ENCODE results near the gene ZMYM4. TPM values are rescaled to one million over a fixed set of nuclear protein-coding genes. Genes with fewer than 3 reads are reported as not detected.

Gene ZMYM4
- total RNA-seq, 1 experiment from 2014 or later, result 66.0 TPM

- no peaks in the 10 kb centered on the region for H4K20me1 ChIP-seq (ENCODE audit: control insufficient read depth, insufficient read depth, insufficient read length)
- peaks cover 9 to 25% (median 20%) of the 10 kb centered on the region in 3 experiments; a peak in 6 of 7 replicates for H3K36me3 Mint-ChIP-seq (ENCODE audit: insufficient read depth in 1 of 3, low read depth in 3 of 3)
- no peak overlapping the region for H2BK15ac ChIP-seq (ENCODE audit: low read depth, low read length)
- no peak overlapping the region for H2BK20ac ChIP-seq (ENCODE audit: low read depth, low read length, poor library complexity, severe bottlenecking)
- no peak overlapping the region for H3K4me2 ChIP-seq (ENCODE audit: insufficient read depth, insufficient read length, low read length)
- H2BK12ac ChIP-seq (ENCODE audit: insufficient read length, low read depth, low read length), result no peak overlapping the region
- H4K5ac ChIP-seq (ENCODE audit: insufficient read length, low read depth, low read length), result no peak overlapping the region
- no CpG with 5 or more reads among the region's 1 CpG for WGBS (ENCODE audit: extremely low coverage, insufficient read length, low lambda C conversion rate)
- no peak overlapping the region for H3K23ac ChIP-seq (ENCODE audit: insufficient read length, low read depth, low read length)
- H3K4me3 Mint-ChIP-seq, result no peak overlapping the region
- no peak for TF ChIP-seq CTCF (conservative IDR thresholded peaks at IDR 0.05)
- H3K4me1 Mint-ChIP-seq, result no peaks in the 10 kb centered on the region
- H3K79me1 ChIP-seq (ENCODE audit: insufficient read depth, low read depth, low read length, poor library complexity, severe bottlenecking), result no peaks in the 10 kb centered on the region
- no peak overlapping the region for H2BK5ac ChIP-seq (ENCODE audit: insufficient read length, low read length)
- H4K8ac ChIP-seq (replicated peaks; ENCODE audit: insufficient read length, low read depth, low read length), result no peak overlapping the region
- H3K79me2 ChIP-seq (ENCODE audit: insufficient read depth, low read length), result 0 out of 2 replicates have a peak, but pooled peaks cover 3% of the 10 kb centered on the region
- no peaks in the 10 kb centered on the region for H3K9me3 Mint-ChIP-seq
- H3K4me1 ChIP-seq (ENCODE audit: insufficient read depth, low read length), result no peaks in the 10 kb centered on the region
- no peak overlapping the region for H3K18ac ChIP-seq (ENCODE audit: insufficient read length, low read depth, low read length)
- no peak overlapping the region for H2AFZ ChIP-seq (ENCODE audit: low read length)
- no peak overlapping the region for H3K56ac ChIP-seq (ENCODE audit: insufficient read length, low read depth, low read length)
- H4K91ac ChIP-seq (ENCODE audit: insufficient read length, low read depth, low read length), result no peak overlapping the region
- H3K27me3 ChIP-seq (ENCODE audit: insufficient read depth, low read length), result no peaks in the 10 kb centered on the region
- H3T11ph ChIP-seq (ENCODE audit: low read length), result no peak overlapping the region
- no peaks in the 10 kb centered on the region for H3K9me3 ChIP-seq (ENCODE audit: control insufficient read depth, low read depth, low read length)
- H3K23me2 ChIP-seq (ENCODE audit: insufficient read length, low read depth, low read length, poor library complexity, severe bottlenecking), result no peaks in the 10 kb centered on the region
- no peak overlapping the region for H3K4ac ChIP-seq (ENCODE audit: low read depth, low read length)
- H3K9ac ChIP-seq (ENCODE audit: extremely low read depth, insufficient read length, low read length), result no peak overlapping the region
- no peak overlapping the region for H2AK5ac ChIP-seq (ENCODE audit: insufficient read length, low read length)
- no peak overlapping the region for H3K14ac ChIP-seq (ENCODE audit: insufficient read depth, low read length)
- no peak overlapping the region for H3K27ac ChIP-seq (ENCODE audit: insufficient read length, low read depth, low read length)
- no peaks in the 10 kb centered on the region for H3K27me3 Mint-ChIP-seq (ENCODE audit: low read depth)
- no peak overlapping the region for H2BK120ac ChIP-seq (ENCODE audit: low read depth, low read length, poor library complexity, severe bottlenecking)
- no peak overlapping the region; a peak in 1 of 7 replicates for H3K27ac Mint-ChIP-seq
- DNase-seq, result no peak
These were observed 66.0 kb downstream of the ZMYM4 start for GRCh38 chr1:35334485-35334884.

Measured in H9 (cell line).